Hematopoietic multipotent progenitor cell treated with erythropoietin and hydrocortisone succinate and interleukin-3 and kit ligand, for 8 days (in vitro differentiated cells): ENCODE data around the gene ZNF232.
A peak's percentile ranks its signal among the peaks of the same experiment; 100 is the strongest.
"Not testable (repeated sequence)": the region's sequence is repeated elsewhere in the genome, so short reads cannot be mapped to it uniquely, and the experiment has no call there.

ENCODE experiments used
- DNase-seq: peaks from one replicate; pipeline ENCODE4 v3.0.0-alpha.2; 2015

ZNF232 gene

GRCh38 chr17:5129770-5130169, 18.1 kb upstream of the ZNF232 start:
- DNase-seq = not testable (repeated sequence)

- no peak for DNase-seq
Observed at GRCh38 chr17:5128905-5129535, 17.3 kb upstream of the ZNF232 start.

- DNase-seq = not testable (repeated sequence)
Observed at GRCh38 chr17:5128387-5128786, 16.7 kb upstream of the ZNF232 start.

GRCh38 chr17:5127910-5128309, 16.2 kb upstream of the ZNF232 start:
- DNase-seq = no peak

GRCh38 chr17:5126719-5127488, 15.2 kb upstream of the ZNF232 start:
- DNase-seq = no peak

GRCh38 chr17:5124896-5125295, 13.2 kb upstream of the ZNF232 start:
- not testable (repeated sequence) for DNase-seq

- DNase-seq = not testable (repeated sequence)
Observed at GRCh38 chr17:5124125-5124760, 12.6 kb upstream of the ZNF232 start.

GRCh38 chr17:5123343-5124124, 11.9 kb upstream of the ZNF232 start:
- no peak for DNase-seq

GRCh38 chr17:5122586-5123342, 11.1 kb upstream of the ZNF232 start:
- DNase-seq = no peak

GRCh38 chr17:5122056-5122455, 10.4 kb upstream of the ZNF232 start:
- not testable (repeated sequence) for DNase-seq

- no peak for DNase-seq
Observed at GRCh38 chr17:5121186-5121841, 9.6 kb upstream of the ZNF232 start.

- not testable (repeated sequence) for DNase-seq
Observed at GRCh38 chr17:5120436-5121185, 8.9 kb upstream of the ZNF232 start.

GRCh38 chr17:5120036-5120435, 8.4 kb upstream of the ZNF232 start:
- DNase-seq = no peak

- no peak for DNase-seq
Observed at GRCh38 chr17:5118219-5118618, 6.5 kb upstream of the ZNF232 start.

GRCh38 chr17:5115673-5116651, 4.3 kb upstream of the ZNF232 start, which contains the start of gene USP6:
TSS of gene USP6 (plus strand) at chr17:5116032. CDS start at chr17:5130368, 14,336 bp downstream.
- no peak for DNase-seq

- peak; percentile 53 for DNase-seq
Observed at GRCh38 chr17:5110816-5111215, 862 bp downstream of the ZNF232 start.

GRCh38 chr17:5100832-5101231, 10.8 kb downstream of the ZNF232 start:
- DNase-seq = no peak

GRCh38 chr17:5099271-5099670, 12.4 kb downstream of the ZNF232 start:
- DNase-seq = no peak

- no peak for DNase-seq
Observed at GRCh38 chr17:5097101-5097834, 14.4 kb downstream of the ZNF232 start.
